ENCODE measurements around the gene NPPA. TPM values are rescaled to one million over a fixed set of nuclear protein-coding genes. Genes with fewer than 3 reads are reported as not detected.

Gene NPPA
- total and polyA plus RNA-seq, 9 of the 15 experiments (the other 6 are each of a cell fraction or from before 2014, with no cell fraction given) = not detected

GRCh38 chr1:11858968-11859871, 11.6 kb upstream of the NPPA start (continued):
- TF ChIP-seq RHOXF2B (CRISPR knock-in tag; conservative IDR thresholded peaks at IDR 0.05) (no peak), NFE2L1 (tag; IDR thresholded peaks at IDR 0.05; ENCODE audit: borderline replicate concordance, low read depth) (no peak), ZNF76 (CRISPR knock-in tag; IDR thresholded peaks at IDR 0.05; ENCODE audit: borderline replicate concordance) (no peak), GTF2B (IDR thresholded peaks at IDR 0.05; ENCODE audit: extremely low read depth, insufficient read length) (no peak), SNAPC5 (CRISPR knock-in tag; IDR thresholded peaks at IDR 0.05) (no peak), ZNF436 (CRISPR knock-in tag; IDR thresholded peaks at IDR 0.05) (no peak), DEAF1 (CRISPR knock-in tag; IDR thresholded peaks at IDR 0.05) (no peak), ZFP91 (CRISPR knock-in tag; IDR thresholded peaks at IDR 0.05) (no peak), XRCC5 (IDR thresholded peaks at IDR 0.05; ENCODE audit: low read depth, low read length) (peak; percentile 96), MYNN (IDR thresholded peaks at IDR 0.05) (peak; percentile 15; the same call in 1 of the 2 replicates), MYNN (CRISPR knock-in tag; IDR thresholded peaks at IDR 0.05) (peak; percentile 76), BHLHE40 (IDR thresholded peaks at IDR 0.05; ENCODE audit: low read length) (peak; percentile 56; the same call in 1 of the 2 replicates), BRD4 (IDR thresholded peaks at IDR 0.05) (no peak), MXD1 (CRISPR knock-in tag; IDR thresholded peaks at IDR 0.05; ENCODE audit: borderline replicate concordance, poor library complexity, severe bottlenecking) (no peak), SMARCE1 (IDR thresholded peaks at IDR 0.05) (no peak), THRB (CRISPR knock-in tag; conservative IDR thresholded peaks at IDR 0.05) (no peak), ARID2 (IDR thresholded peaks at IDR 0.05) (no peak), CTCFL (IDR thresholded peaks at IDR 0.05; ENCODE audit: borderline replicate concordance, insufficient read depth, low read depth, low read length, poor library complexity, severe bottlenecking) (peak; percentile 28), ZNF197 (CRISPR knock-in tag; IDR thresholded peaks at IDR 0.05; ENCODE audit: low read depth) (peak; percentile 79)

All from K562 (cell line).